HUES6 (cell line): Measurements from ENCODE around the gene CFAP100.

Source experiments
- H3K27ac ChIP-seq: 2 replicates; pipeline ENCODE4 v1.7.0; 2013; ENCODE audit warnings: low read depth, mild to moderate bottlenecking, low read length, inconsistent platforms
- H3K27me3 ChIP-seq: 2 replicates; pipeline ENCODE4 v1.6.1; 2013; ENCODE audit warnings: low read length; ENCODE audit not compliant: control insufficient read depth, insufficient read depth
- H3K36me3 ChIP-seq: 2 replicates; pipeline ENCODE4 v1.6.1; 2013; ENCODE audit warnings: low read length; ENCODE audit not compliant: control insufficient read depth, insufficient read depth
- H3K4me1 ChIP-seq: 2 replicates; pipeline ENCODE4 v1.6.1; 2013; ENCODE audit warnings: low read length; ENCODE audit not compliant: control insufficient read depth, insufficient read depth
- H3K4me3 ChIP-seq: 2 replicates; pipeline ENCODE4 v1.5.1; 2013; ENCODE audit warnings: low read depth, low read length
- H3K9ac ChIP-seq: one replicate; pipeline ENCODE4 v1.6.1; 2013; ENCODE audit warnings: mild to moderate bottlenecking, low read length
- H3K9me3 ChIP-seq: 2 replicates; pipeline ENCODE4 v1.6.1; 2013; ENCODE audit warnings: low read depth, low read length; ENCODE audit not compliant: control insufficient read depth, insufficient read depth

The CFAP100 gene

DNA sequence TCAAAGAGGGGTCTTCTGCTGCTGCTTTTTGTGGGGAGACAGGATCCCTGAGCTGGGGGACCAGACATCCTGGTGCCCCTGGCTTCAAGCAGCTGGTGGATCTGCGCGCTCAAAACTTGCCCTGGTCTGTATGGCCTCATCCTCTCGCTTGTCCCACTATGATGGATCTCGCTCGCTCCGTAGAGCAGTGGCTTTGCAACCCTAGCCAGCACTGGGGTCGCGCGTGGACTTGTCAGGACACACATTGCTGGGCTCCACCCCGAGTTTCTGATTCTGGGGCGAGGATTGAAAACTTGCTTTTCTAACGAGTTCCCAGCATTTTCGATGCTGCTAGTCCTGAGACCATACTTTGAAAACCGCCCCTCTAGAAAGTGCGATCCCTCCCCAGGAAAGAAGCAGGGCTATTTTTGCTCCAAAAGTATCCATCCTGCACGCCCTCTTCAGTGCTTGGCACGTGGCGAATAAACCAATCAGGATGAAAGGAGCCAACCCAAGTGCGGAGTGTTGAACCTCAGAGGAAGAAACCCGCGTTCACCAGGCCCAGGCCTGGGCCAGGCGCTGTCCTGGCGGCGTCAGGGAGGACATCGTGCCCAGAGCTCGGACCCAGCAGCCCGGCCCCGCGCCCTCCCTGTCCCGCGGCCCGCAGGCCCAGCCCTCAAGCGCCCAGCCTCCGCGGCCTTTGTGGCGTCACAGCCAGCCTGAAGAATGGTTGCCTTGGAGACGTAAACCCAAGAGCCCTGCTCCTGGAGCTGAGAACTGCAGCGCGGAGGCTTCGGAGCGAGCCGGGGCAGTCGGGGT, at the start of gene CFAP100:
CFAP100 (plus strand) TSS at position 731 of the 798 bp plus-strand sequence. CDS start 1,092 bp downstream, outside the sequence.
- Histone ChIP-seq H3K27ac (no peak within 1 kb of the TSS), H3K36me3 (no peaks in the 10 kb centered on the region), H3K9me3 (no peaks in the 10 kb centered on the region), H3K9ac (no peak within 1 kb of the TSS), H3K27me3 (peaks cover 43% of the 10 kb centered on the region), H3K4me3 (peak within 1 kb of the TSS; percentile 20), H3K4me1 (peaks cover 7% of the 10 kb centered on the region)

DNA sequence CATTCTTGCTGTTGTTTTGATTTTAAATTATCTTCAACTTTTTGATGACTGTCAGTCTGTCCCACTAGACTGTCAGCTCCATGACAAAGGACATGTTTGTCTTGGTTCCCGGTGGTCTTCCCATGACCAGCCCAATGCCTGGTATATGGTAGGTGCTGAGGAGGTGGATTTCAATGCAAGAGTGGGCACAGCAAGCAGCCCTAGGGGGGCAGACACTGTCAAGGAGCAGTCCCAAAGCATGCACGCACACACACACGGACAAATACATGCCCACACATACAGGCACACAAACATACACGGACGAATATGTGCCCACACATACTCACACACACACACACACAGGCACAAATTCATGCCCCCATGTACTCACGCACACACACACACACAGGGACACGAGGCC, 49.5 kb upstream of the CFAP100 start:
- H3K9me3 ChIP-seq: no peaks in the 10 kb centered on the region
- H3K4me1 ChIP-seq: peaks cover 11% of the 10 kb centered on the region; the same call in 1 of the 2 replicates
- H3K27me3 ChIP-seq: no peaks in the 10 kb centered on the region
- H3K9ac ChIP-seq: no peak overlapping the region
- H3K36me3 ChIP-seq: no peaks in the 10 kb centered on the region
- H3K27ac ChIP-seq: no peak overlapping the region
- H3K4me3 ChIP-seq: no peak overlapping the region

DNA sequence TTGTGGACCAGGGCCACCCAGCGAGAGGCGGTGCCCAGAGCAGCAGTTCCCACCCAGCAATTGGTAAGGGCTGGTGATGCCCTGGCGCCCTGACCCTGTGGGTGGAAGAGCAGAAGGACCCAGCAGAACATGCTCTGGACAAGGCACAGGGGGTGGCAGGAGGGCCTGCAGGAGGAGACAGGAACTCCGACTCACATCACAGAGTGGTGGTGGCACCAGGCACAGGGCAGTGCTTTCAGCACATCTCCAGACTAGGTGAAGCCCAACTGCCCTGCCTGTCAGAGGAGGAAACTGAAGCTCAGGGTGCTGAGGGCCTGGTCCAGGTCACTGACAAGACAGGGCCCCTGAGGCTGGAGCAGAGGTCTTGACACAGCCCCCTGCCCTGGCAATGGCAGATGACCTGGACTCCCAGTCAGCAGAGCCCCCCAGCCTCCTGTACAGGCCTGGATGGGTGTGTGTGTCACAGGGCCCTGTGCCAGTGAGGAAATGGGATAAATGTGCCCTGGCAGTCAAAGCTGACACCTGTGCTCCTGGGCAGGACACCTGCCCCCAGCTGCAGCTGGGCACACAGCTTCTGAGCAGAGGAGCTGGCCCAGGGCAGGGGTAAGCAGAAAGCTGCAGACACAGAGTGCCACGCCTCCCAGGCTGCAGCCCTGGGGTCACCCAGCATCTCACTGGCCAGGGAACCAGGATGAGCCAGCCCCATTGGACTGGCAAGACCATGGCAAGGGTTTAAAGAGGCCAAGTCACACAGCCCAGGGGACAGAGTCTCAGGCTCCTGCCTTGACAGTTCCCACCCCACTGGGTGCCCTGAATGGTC, 48.9 kb upstream of the CFAP100 start:
- H3K27ac ChIP-seq: no peak overlapping the region
- peaks cover 11% of the 10 kb centered on the region; the same call in 1 of the 2 replicates for H3K4me1 ChIP-seq
- peaks cover under 1% of the 10 kb centered on the region; the same call in 1 of the 2 replicates for H3K36me3 ChIP-seq
- H3K9ac ChIP-seq: no peak overlapping the region
- no peak overlapping the region for H3K4me3 ChIP-seq
- H3K9me3 ChIP-seq: no peaks in the 10 kb centered on the region
- H3K27me3 ChIP-seq: no peaks in the 10 kb centered on the region

DNA sequence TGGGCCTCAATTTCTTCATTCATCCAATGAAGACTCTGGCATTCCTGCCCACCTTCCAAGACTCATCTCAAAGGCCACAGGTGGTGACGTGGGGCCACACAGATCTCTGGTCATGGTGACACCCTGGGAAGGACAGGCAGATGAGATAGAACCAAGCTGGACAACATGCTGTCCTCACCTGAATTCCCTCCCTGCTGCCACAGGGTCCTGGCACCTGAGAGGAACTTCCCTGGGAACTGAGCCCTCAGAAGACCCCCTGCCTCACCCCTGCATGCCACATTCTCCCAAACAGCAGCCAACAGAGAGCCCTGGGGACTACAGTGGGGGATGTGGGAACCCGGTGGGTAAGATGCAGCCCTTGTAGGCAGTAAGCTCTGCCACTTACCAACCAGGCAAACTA, 48.2 kb upstream of the CFAP100 start:
- no peaks in the 10 kb centered on the region for H3K27me3 ChIP-seq

DNA sequence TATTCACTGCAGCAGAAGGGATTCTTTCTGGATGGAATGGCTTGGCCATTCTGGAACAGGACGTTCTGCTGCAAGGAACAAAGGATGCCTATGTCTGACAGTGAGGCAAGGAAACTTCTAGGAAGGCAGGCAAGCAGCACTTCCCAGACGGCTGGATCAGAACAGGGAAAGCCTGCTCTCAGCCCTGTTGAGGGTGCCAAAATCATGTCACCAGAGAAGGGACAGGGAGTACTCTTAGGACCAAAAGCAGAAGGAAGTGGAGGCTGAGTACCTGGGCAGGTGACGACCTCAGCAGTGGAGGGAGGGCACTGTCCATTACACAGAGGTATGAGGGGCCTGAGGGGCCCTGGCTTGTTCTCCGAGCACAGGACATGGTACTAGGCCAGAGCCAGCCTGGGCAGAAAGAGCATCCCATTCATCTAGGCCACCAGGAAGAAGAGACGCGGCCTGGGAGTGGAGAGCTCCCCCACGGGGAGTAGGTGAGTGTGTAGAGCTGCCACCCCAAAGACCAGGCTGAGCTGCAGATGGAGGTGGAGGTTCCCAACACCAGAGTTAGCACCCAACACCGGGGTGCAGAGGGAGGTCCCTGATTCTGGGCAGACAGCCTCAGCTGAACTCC, 47.1 kb upstream of the CFAP100 start:
- Histone ChIP-seq H3K27ac (no peak overlapping the region), H3K27me3 (no peaks in the 10 kb centered on the region), H3K36me3 (peaks cover 12% of the 10 kb centered on the region), H3K4me1 (peaks cover 8% of the 10 kb centered on the region; the same call in 1 of the 2 replicates), H3K9ac (no peak overlapping the region), H3K4me3 (no peak overlapping the region), H3K9me3 (no peaks in the 10 kb centered on the region)

More for the DNA sequence above, 48.2 kb upstream of the CFAP100 start:
- peaks cover 11% of the 10 kb centered on the region; the same call in 1 of the 2 replicates for H3K4me1 ChIP-seq
- H3K9ac ChIP-seq: no peak overlapping the region
- peaks cover 6% of the 10 kb centered on the region for H3K36me3 ChIP-seq
- H3K4me3 ChIP-seq: no peak overlapping the region
- no peak overlapping the region for H3K27ac ChIP-seq
- H3K9me3 ChIP-seq: no peaks in the 10 kb centered on the region

DNA sequence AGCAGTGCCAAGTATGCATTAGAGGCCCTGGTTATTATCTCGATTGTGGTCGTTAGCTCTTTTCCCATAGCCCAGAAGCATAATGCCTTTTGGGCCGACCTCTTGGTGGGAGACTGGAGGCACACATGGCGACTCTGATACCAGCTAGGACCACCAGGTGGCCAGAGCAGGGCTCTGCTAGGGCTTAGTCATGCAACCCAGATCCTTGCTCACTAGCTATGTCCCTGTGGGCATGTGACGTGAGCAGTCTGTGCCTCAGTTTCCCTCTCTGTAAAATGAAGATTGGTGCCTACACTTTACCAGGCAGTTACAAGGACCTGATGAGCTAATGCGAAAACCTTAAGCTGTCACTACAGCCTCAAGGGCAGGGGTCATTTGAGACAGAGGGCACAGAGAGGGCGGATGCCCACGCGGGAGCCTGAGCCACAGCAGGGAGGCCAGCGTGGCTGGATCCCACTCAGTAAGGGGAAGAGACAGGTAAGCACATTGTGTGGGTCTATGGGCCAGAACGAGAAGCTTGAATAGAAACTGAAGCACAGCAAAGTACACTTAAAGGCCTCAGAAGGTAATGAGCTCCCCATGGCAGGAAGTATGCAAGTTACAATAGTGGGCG, 46.3 kb upstream of the CFAP100 start:
- H3K27ac ChIP-seq: no peak overlapping the region
- peaks cover 2% of the 10 kb centered on the region; the same call in 1 of the 2 replicates for H3K4me1 ChIP-seq
- H3K4me3 ChIP-seq: no peak overlapping the region
- no peaks in the 10 kb centered on the region for H3K27me3 ChIP-seq
- no peaks in the 10 kb centered on the region for H3K9me3 ChIP-seq
- H3K9ac ChIP-seq: no peak overlapping the region
- H3K36me3 ChIP-seq: peaks cover 12% of the 10 kb centered on the region

DNA sequence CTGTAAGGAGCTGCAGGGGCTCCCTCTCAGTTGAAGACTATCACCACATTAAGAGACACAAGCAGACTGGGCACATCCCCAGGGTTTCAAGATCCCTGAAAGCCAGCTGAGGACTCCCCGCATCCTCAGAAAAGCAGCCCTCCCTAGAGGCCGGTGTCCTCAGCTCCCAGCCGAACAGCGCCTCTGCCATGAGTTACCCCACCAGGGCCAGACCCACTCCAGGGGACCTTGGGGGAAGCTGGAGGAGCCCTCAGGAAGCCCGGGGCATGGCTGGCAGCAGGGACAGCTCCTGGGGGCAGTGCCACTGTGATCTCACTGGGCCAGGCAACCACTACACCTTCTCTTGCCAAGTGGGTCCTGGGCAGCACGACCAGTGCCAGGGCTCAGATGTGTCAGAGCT, 45.6 kb upstream of the CFAP100 start:
- H3K4me1 ChIP-seq: no peaks in the 10 kb centered on the region
- no peak overlapping the region for H3K27ac ChIP-seq
- H3K9me3 ChIP-seq: no peaks in the 10 kb centered on the region
- H3K27me3 ChIP-seq: no peaks in the 10 kb centered on the region
- H3K9ac ChIP-seq: no peak overlapping the region
- H3K4me3 ChIP-seq: no peak overlapping the region
- peaks cover 12% of the 10 kb centered on the region for H3K36me3 ChIP-seq

DNA sequence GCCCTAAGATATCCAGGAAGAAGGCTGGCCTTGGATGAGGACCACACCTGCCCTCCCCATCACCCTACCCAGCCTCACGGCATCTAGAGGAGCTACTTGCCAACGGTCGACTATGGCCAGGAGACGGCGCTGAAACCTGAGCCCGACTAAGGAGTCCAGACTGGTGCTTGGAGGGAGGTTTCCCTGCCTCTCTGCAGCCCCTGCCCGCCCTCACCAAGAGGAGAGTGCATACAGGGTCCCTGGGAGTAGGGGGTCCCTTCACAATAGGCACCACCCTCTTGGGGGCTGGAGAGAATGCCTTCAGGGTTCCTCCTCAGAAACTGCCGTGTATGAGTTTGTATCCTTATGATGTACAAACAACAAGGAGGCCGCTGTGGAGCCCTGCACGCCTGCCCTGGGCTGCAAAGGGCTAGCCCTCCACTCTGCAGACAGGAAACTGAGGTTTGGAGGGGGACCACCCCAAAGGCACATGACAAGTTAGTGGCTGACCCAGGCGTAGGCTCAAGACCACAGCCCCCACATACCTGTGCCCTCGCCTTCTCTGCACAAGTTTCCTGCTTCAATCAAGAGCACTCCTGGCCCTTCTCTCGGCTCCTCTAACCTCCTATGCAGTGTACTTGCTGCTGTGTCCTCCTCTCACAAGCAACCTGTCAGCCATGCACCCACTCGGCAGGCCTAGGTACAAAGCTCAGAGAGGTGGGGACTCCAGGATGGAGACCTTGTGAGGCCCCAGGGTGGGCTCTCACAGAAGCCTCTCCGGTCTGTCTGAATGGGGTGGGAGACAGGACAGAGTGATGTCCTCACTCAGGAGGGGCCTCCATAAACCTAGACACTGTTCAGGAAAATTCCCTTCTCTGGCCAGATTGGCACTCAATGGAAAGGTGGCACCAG, 44.9 kb upstream of the CFAP100 start:
- no peak overlapping the region for H3K27ac ChIP-seq
- no peaks in the 10 kb centered on the region for H3K9me3 ChIP-seq
- H3K36me3 ChIP-seq: peaks cover 12% of the 10 kb centered on the region
- 0 out of 2 replicates have a peak, but pooled peaks cover 2% of the 10 kb centered on the region for H3K4me1 ChIP-seq
- H3K4me3 ChIP-seq: no peak overlapping the region
- H3K27me3 ChIP-seq: no peaks in the 10 kb centered on the region
- no peak overlapping the region for H3K9ac ChIP-seq

DNA sequence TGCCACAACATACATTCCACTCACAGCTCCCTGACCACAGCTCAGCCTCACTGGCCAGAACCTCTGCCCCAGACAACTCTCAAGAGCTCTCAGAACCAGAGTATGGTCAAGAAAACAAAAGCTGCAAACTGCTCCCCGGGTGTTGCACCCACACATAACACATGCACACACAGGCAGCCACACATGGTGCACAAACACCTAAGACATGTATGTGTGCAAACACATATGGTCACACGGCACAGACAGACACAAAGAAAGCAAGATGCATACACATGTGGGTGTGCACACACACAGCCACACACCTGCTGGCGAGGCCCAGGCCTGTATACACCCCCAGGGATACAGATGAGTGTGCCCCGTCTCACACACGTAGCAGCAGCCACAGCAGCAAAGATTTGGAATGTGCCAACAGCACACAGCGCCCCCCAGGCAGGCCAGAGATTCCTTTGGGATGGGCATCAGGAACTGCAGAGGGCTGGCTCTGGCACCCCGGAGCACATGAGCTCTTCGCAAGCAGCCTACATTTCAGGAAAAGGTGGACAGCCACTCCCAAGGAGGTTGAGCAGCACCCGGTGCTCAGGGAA, 44.1 kb upstream of the CFAP100 start:
- Histone ChIP-seq H3K4me3 (no peak overlapping the region), H3K9me3 (no peaks in the 10 kb centered on the region), H3K27ac (no peak overlapping the region), H3K36me3 (peaks cover 12% of the 10 kb centered on the region), H3K27me3 (no peaks in the 10 kb centered on the region), H3K4me1 (peaks cover 8% of the 10 kb centered on the region), H3K9ac (no peak overlapping the region)
